ENCODE measurements around the gene C4orf50. TPM values are rescaled to one million over a fixed set of nuclear protein-coding genes. Genes with fewer than 3 reads are reported as not detected.

The C4orf50 gene
- total and polyA plus RNA-seq, 2 of the 8 experiments (the other 6 are each of a cell fraction or from before 2014, with no cell fraction given) = 0.08 to 0.22 TPM

GRCh38 chr4:5969336-5969735 lies 48.9 kb downstream of the C4orf50 start:
- no peak overlapping the region for H2AK5ac ChIP-seq (ENCODE audit: low read depth, low read length)
- H3K56ac ChIP-seq (replicated peaks; ENCODE audit: insufficient read length, low read depth, low read length) = no peak overlapping the region
- H3K27me3 ChIP-seq (replicated peaks in 1 of 4; ENCODE audit: control insufficient read depth in 3 of 4, extremely low read depth in 1 of 4, insufficient read depth in 3 of 4, low read length in 3 of 4) = peaks cover 0 to 2% (median 0%) of the 10 kb centered on the region in 4 experiments; a peak in 1 of 7 replicates
- no peak overlapping the region for H3K4me3 ChIP-seq (ENCODE audit: extremely low read depth in 1 of 4, insufficient read depth in 2 of 4, low read depth in 3 of 4, low read length in 4 of 4)
- POLR2A ChIA-PET (ENCODE audit: partially characterized antibody) = interaction anchor here (1.2 kb wide), 1 partner anchor 99 kb away, joined by 3 read pairs; no protein-coding TSS in a partner anchor
- H3K79me2 ChIP-seq (ENCODE audit: control insufficient read depth in 1 of 2, insufficient read depth in 2 of 2, low read length in 2 of 2) = no peaks in the 10 kb centered on the region
- no peak overlapping the region for H3K9ac ChIP-seq (replicated peaks in 1 of 4; ENCODE audit: extremely low read depth in 1 of 4, low read depth in 3 of 4, low read length in 3 of 4)
- H4K91ac ChIP-seq (replicated peaks; ENCODE audit: insufficient read length, low read length) = no peak overlapping the region
- H4K5ac ChIP-seq (ENCODE audit: insufficient read length, low read depth, low read length) = no peak overlapping the region
- H2BK5ac ChIP-seq (ENCODE audit: low read depth, low read length) = no peak overlapping the region
- WGBS, 2 experiments (ENCODE audit: extremely low coverage in 1 of 2, insufficient coverage in 1 of 2, insufficient read length in 1 of 2, insufficient replicate concordance in 2 of 2, low coverage in 1 of 2, low lambda C conversion rate in 2 of 2, missing lambda C conversion rate in 1 of 2) = 83% methylated on average over 5 of the region's 5 CpGs; no CpG with 5 or more reads in 1 of the 2 experiments
- CTCF ChIA-PET (ENCODE audit: partially characterized antibody) = interaction anchor here (1.0 to 4.9 kb wide), 3 partner anchors 13 to 145 kb away, joined by 3 to 24 read pairs (median 3); no protein-coding TSS in a partner anchor
- H3K9me3 ChIP-seq (ENCODE audit: insufficient read depth in 2 of 2, low read depth in 1 of 2, low read length in 1 of 2) = no peaks in the 10 kb centered on the region
- H3K36me3 ChIP-seq (ENCODE audit: control insufficient read depth in 2 of 4, insufficient read depth in 4 of 4, low read length in 3 of 4) = no peaks in the 10 kb centered on the region
- H3K79me1 ChIP-seq (ENCODE audit: low read depth, low read length) = no peaks in the 10 kb centered on the region
- H3K14ac ChIP-seq (ENCODE audit: insufficient read length) = no peak overlapping the region
- no peak overlapping the region for H3K4me2 ChIP-seq (ENCODE audit: insufficient read depth in 1 of 2, low read depth in 2 of 2, low read length in 2 of 2)
- H2BK15ac ChIP-seq (ENCODE audit: low read length) = no peak overlapping the region
- H3K27ac ChIP-seq (ENCODE audit: low read depth, low read length) = no peak overlapping the region
- no peak for FAIRE-seq
- H3K4me1 ChIP-seq (replicated peaks in 1 of 4; ENCODE audit: control insufficient read depth in 3 of 4, insufficient read depth in 4 of 4, low read length in 3 of 4) = peaks cover 0 to 10% (median 4%) of the 10 kb centered on the region in 4 experiments; a peak in 5 of 7 replicates
- no peak overlapping the region for H2BK20ac ChIP-seq (ENCODE audit: low read length)
- H2BK12ac ChIP-seq (ENCODE audit: low read depth, low read length) = 0 out of 2 replicates have a peak overlapping the region, but pooled peaks have one; percentile 43
- H4K20me1 ChIP-seq (replicated peaks in 1 of 2; ENCODE audit: control insufficient read depth in 1 of 2, insufficient read depth in 2 of 2, low read length in 2 of 2) = no peaks in the 10 kb centered on the region
- DNase-seq (ENCODE audit: low read depth in 1 of 2, low spot score in 2 of 2) = no peak
- H2AFZ ChIP-seq (ENCODE audit: low read length) = no peak overlapping the region
- no peaks in the 10 kb centered on the region for H3K23me2 ChIP-seq (ENCODE audit: low read depth, low read length)
- H4K8ac ChIP-seq (ENCODE audit: extremely low read depth, insufficient read depth, low read length) = no peak overlapping the region
- H3K4ac ChIP-seq (replicated peaks; ENCODE audit: insufficient read length, low read depth, low read length) = no peak overlapping the region
- H2BK120ac ChIP-seq (replicated peaks; ENCODE audit: low read depth, low read length) = no peak overlapping the region
- no peak overlapping the region for H3K23ac ChIP-seq (ENCODE audit: insufficient read length)
- no peak overlapping the region for H3K18ac ChIP-seq (ENCODE audit: extremely low read depth, low read length)
- TF ChIP-seq NANOG (IDR thresholded peaks at IDR 0.05; ENCODE audit: insufficient read depth, low read depth, low read length, poor library complexity, severe bottlenecking) (no peak), JUND (IDR thresholded peaks at IDR 0.05; ENCODE audit: low read length) (no peak), USF2 (IDR thresholded peaks at IDR 0.05; ENCODE audit: low read length) (no peak), CBX5 (IDR thresholded peaks at IDR 0.05; ENCODE audit: low read depth, low read length) (no peak), RNF2 (IDR thresholded peaks at IDR 0.05; ENCODE audit: borderline replicate concordance, low read depth, low read length, missing control alignments, poor library complexity, severe bottlenecking) (no peak), TBP (IDR thresholded peaks at IDR 0.05; ENCODE audit: low read depth, low read length) (no peak), CHD1 (IDR thresholded peaks at IDR 0.05; ENCODE audit: low read depth, low read length) (no peak), RFX5 (IDR thresholded peaks at IDR 0.05; ENCODE audit: borderline replicate concordance, low read depth, low read length) (no peak), KDM1A (IDR thresholded peaks at IDR 0.05; ENCODE audit: borderline replicate concordance, low read length) (no peak), TAF7 (optimal IDR thresholded peaks at IDR 0.05; ENCODE audit: borderline replicate concordance, low read depth, low read length) (no peak), POU5F1 (IDR thresholded peaks at IDR 0.05; ENCODE audit: low read depth, low read length) (no peak), PHF8 (conservative IDR thresholded peaks at IDR 0.05; ENCODE audit: low read depth, low read length) (no peak), POLR2AphosphoS5 (IDR thresholded peaks at IDR 0.05; ENCODE audit: low read depth, low read length) (no peak)

Measured in H1 (cell line).